A549 (cell line): Measurements from ENCODE around the gene ETV3. TPM values are rescaled to one million over a fixed set of nuclear protein-coding genes. Genes with fewer than 3 reads are reported as not detected.

Source experiments
- ATAC-seq, 2 experiments: fragments of 200-7000 bp in 1 of 2; fragments of >200 bp in 1 of 2; cut with Nextera tagmentation in 1 of 2; cut with Tn5 transposase in 1 of 2; 3 replicates each; pipeline versions ENCODE4 v1.8.0 to v1.9.1; 2018 to 2020; ENCODE audit warnings: mild to moderate bottlenecking in 1 of 2, moderate library complexity in 1 of 2
- CTCF ChIA-PET: fragments of 300-600 bp; sonication (Branson Sonifier 250); formaldehyde crosslinking; extraction: SDS; loops from one replicate; lab custom pipeline; 2021; ENCODE audit warnings: antibody characterized with exemption, inconsistent platforms; lab: Yijun Ruan, JAX
- POLR2A ChIA-PET: fragments of 350-600 bp; formaldehyde crosslinking; extraction: SDS; loops from one replicate; lab custom pipeline; 2021; ENCODE audit warnings: antibody characterized with exemption, inconsistent platforms; lab: Yijun Ruan, JAX
- DNase-seq, 2 experiments: peaks; one replicate each; pipeline versions ENCODE4 v3.0.0 to v3.0.0-alpha.2; 2011 to 2016; ENCODE audit warnings: low read depth in 1 of 2, low spot score in 1 of 2
- FAIRE-seq: peaks from 2 replicates; lab custom pipeline; 2011; peaks lifted over from hg19 to GRCh38; lab: Jason Lieb, UNC
- H3K27ac ChIP-seq, 2 experiments: fragments of >200 bp; sonication (Bioruptor Twin); formaldehyde crosslinking; 3 replicates each; pipeline ENCODE4 v1.5.1; 2016 to 2017
- H3K4me1 ChIP-seq: fragments of >200 bp; sonication (Bioruptor Twin); formaldehyde crosslinking; 3 replicates; pipeline ENCODE4 v1.6.1; 2016
- H3K4me2 ChIP-seq: fragments of >200 bp; sonication (Bioruptor Twin); formaldehyde crosslinking; 3 replicates; pipeline ENCODE4 v1.6.1; 2016
- H3K4me3 ChIP-seq: fragments of >200 bp; sonication (Bioruptor Twin); formaldehyde crosslinking; 3 replicates; pipeline ENCODE4 v1.5.1; 2016
- H3K9me3 ChIP-seq: fragments of >200 bp; sonication (Bioruptor Twin); formaldehyde crosslinking; 3 replicates; pipeline ENCODE4 v1.6.1; 2016
- CBX8 ChIP-seq: fragments of 200-600 bp; sonication (generic); IDR thresholded peaks from 2 replicates; pipeline ENCODE4 v1.6.1; 2016
- EHF ChIP-seq: fragments of 250-450 bp; sonication (Bioruptor Pico); IDR thresholded peaks from 2 replicates; pipeline ENCODE4 v1.5.0; 2020; ENCODE audit warnings: mild to moderate bottlenecking
- EHMT2 ChIP-seq: fragments of 200-600 bp; sonication (generic); IDR thresholded peaks from 2 replicates; pipeline ENCODE4 v1.6.1; 2016; ENCODE audit warnings: antibody characterized with exemption, low read depth, mild to moderate bottlenecking, moderate library complexity
- FOSB ChIP-seq: fragments of 250-450 bp; sonication (Bioruptor Pico); IDR thresholded peaks from 2 replicates; pipeline ENCODE4 v1.5.0; 2020; ENCODE audit warnings: mild to moderate bottlenecking, moderate library complexity
- GATA3 ChIP-seq: IDR thresholded peaks from 2 replicates; pipeline ENCODE4 v1.6.1; 2012; ENCODE audit warnings: borderline replicate concordance
- HEYL ChIP-seq: fragments of 250-450 bp; sonication (Bioruptor Pico); IDR thresholded peaks from 2 replicates; pipeline ENCODE4 v1.8.0; 2021; ENCODE audit warnings: mild to moderate bottlenecking, moderate library complexity
- HOXB13 ChIP-seq: fragments of 250-450 bp; sonication (Bioruptor Pico); IDR thresholded peaks from 2 replicates; pipeline ENCODE4 v1.5.0; 2020; ENCODE audit warnings: low read depth, mild to moderate bottlenecking, moderate library complexity
- HOXB5 ChIP-seq: fragments of 250-450 bp; sonication (Bioruptor Pico); IDR thresholded peaks from 2 replicates; pipeline ENCODE4 v1.5.0; 2020; ENCODE audit warnings: mild to moderate bottlenecking, moderate library complexity
- JUNB ChIP-seq: fragments of >200 bp; sonication (Bioruptor Twin); formaldehyde crosslinking; IDR thresholded peaks from 2 replicates; pipeline ENCODE4 v1.6.1; 2016
- KDM1A ChIP-seq: fragments of 200-600 bp; sonication (generic); IDR thresholded peaks from 2 replicates; pipeline ENCODE4 v1.6.1; 2016; ENCODE audit warnings: low read depth, mild to moderate bottlenecking
- KDM5A ChIP-seq: fragments of 200-600 bp; sonication (generic); IDR thresholded peaks from 2 replicates; pipeline ENCODE4 v1.6.1; 2016; ENCODE audit warnings: antibody characterized with exemption, mild to moderate bottlenecking
- MAZ ChIP-seq: fragments of 150-350 bp; IDR thresholded peaks from 2 replicates; pipeline ENCODE4 v1.6.1; 2014; ENCODE audit warnings: antibody characterized with exemption, low read depth, low read length, borderline replicate concordance
- NPAS2 ChIP-seq: fragments of 250-450 bp; sonication (Bioruptor Pico); IDR thresholded peaks from 2 replicates; pipeline ENCODE4 v1.8.0; 2022; ENCODE audit warnings: mild to moderate bottlenecking, moderate library complexity, borderline replicate concordance
- POLR2A ChIP-seq: IDR thresholded peaks from 2 replicates; pipeline ENCODE4 v1.6.1; 2012; ENCODE audit warnings: mild to moderate bottlenecking, low read length
- RAD21 ChIP-seq, 2 experiments: fragments of >200 bp in 1 of 2; sonication (Bioruptor Twin) in 1 of 2; formaldehyde crosslinking in 1 of 2; IDR thresholded peaks in 1 of 2; conservative IDR thresholded peaks in 1 of 2; 2 replicates in 1 of 2; 3 replicates in 1 of 2; pipeline ENCODE4 v1.6.1; 2012 to 2018; ENCODE audit warnings: inconsistent platforms in 1 of 2
- RARB ChIP-seq: fragments of 250-450 bp; sonication (Bioruptor Pico); IDR thresholded peaks from 2 replicates; pipeline ENCODE4 v1.8.0; 2021; ENCODE audit warnings: mild to moderate bottlenecking, moderate library complexity
- RCOR1 ChIP-seq: fragments of 150-350 bp; IDR thresholded peaks from 2 replicates; pipeline ENCODE4 v1.6.1; 2014; ENCODE audit warnings: antibody characterized with exemption, low read length, low read depth
- SMC3 ChIP-seq: fragments of >200 bp; sonication (Bioruptor Twin); formaldehyde crosslinking; IDR thresholded peaks from 3 replicates; pipeline ENCODE4 v1.6.1; 2018; ENCODE audit warnings: inconsistent platforms
- SREBF2 ChIP-seq: fragments of 450-650 bp; IDR thresholded peaks from 2 replicates; pipeline ENCODE4 v1.6.1; 2014; ENCODE audit warnings: mild to moderate bottlenecking, moderate library complexity
- WGBS: methylation state at CpG from one replicate; pipeline ENCODE4 v1.1.6; 2017; ENCODE audit errors: missing lambda C conversion rate; 5-methylcytosine and 5-hydroxymethylcytosine counted together
- polyA plus RNA-seq, 4 experiments: library from polyadenylated mRNA; depleted of rRNA in 3 of 4; stranded (reverse); fragments of >200 nt; fragmentation: RNase III in 1 of 4; extraction: RNeasy Plus Mini Kit Qiagen cat#74134 plus additional on column Dnase treatment in 1 of 4; gene quantifications; 2 replicates in 3 of 4; 3 replicates in 1 of 4; pipeline ENCODE4 v1.2.3, GENCODE V29; 2011 to 2017
- TF ChIP-seq, protein P1 (sequence below): fragments of >200 bp; sonication (Bioruptor Twin); formaldehyde crosslinking; IDR thresholded peaks from 3 replicates; pipeline ENCODE4 v1.6.1; 2016
- TF ChIP-seq, protein P2 (sequence below): fragments of >200 bp; sonication (Bioruptor Twin); formaldehyde crosslinking; IDR thresholded peaks from 2 replicates; pipeline ENCODE4 v1.6.1; 2016
- TF ChIP-seq, protein P3 (sequence below): IDR thresholded peaks from 2 replicates; pipeline ENCODE4 v1.6.1; 2012

Gene ETV3
- polyA plus RNA-seq, 2 of the 4 experiments (the other 2 are of a cell fraction) = 11.1 to 14.5 TPM

DNA sequence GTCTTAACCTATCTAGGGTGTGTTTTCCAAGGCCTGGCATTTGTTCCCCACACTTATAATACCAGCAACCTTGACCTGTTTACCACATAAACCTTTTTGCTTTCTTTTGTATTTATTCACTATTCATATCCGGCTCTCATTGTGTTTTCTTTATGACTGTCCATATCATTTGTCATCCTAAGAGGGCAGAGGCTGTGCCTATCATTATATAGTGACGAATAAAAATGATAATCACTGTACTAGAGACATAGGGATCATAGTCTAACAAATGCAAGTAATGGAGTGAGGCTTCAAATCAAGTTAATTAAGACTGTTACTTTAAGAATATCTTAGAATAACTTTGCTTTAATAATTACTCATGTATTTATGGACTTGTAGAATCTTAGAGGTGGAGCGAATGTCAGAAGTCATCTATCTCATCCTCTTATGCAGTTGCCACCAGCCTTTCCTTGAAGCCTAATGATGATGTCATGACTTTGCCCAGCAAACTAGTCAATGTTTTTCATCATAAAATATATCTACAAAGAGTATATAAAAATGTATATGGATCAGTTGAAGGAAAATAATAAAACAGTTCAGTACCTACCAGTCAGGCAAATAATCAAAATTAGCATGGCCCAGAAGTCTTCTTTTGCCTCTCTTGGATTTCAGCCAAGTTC lies 4.7 kb upstream of the ETV3 start:
- H3K27ac ChIP-seq = no peak overlapping the region
- no peak for TF ChIP-seq EHF (CRISPR knock-in tag)
- TF ChIP-seq RAD21 (conservative IDR thresholded peaks at IDR 0.05 in 1 of 2, IDR thresholded peaks at IDR 0.05 in 1 of 2) = no peak
- TF ChIP-seq, protein P1, sequence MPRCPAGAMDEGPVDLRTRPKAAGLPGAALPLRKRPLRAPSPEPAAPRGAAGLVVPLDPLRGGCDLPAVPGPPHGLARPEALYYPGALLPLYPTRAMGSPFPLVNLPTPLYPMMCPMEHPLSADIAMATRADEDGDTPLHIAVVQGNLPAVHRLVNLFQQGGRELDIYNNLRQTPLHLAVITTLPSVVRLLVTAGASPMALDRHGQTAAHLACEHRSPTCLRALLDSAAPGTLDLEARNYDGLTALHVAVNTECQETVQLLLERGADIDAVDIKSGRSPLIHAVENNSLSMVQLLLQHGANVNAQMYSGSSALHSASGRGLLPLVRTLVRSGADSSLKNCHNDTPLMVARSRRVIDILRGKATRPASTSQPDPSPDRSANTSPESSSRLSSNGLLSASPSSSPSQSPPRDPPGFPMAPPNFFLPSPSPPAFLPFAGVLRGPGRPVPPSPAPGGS = no peak
- TF ChIP-seq EHMT2 = no peak
- TF ChIP-seq HEYL = no peak
- H3K9me3 ChIP-seq = no peaks in the 10 kb centered on the region
- CTCF ChIA-PET = interaction anchor here (5.2 to 6.3 kb wide), 2 partner anchors 13 to 52 kb away, joined by 30 to 51 read pairs; no protein-coding TSS in a partner anchor
- WGBS = 64% methylated on average over 3 of the region's 3 CpGs
- POLR2A ChIA-PET = no interaction called here
- H3K4me2 ChIP-seq = no peak overlapping the region
- no peak for ATAC-seq
- no peak overlapping the region for H3K4me3 ChIP-seq
- no peak for FAIRE-seq
- H3K4me1 ChIP-seq = peaks cover 3% of the 10 kb centered on the region
- no peak for DNase-seq

DNA sequence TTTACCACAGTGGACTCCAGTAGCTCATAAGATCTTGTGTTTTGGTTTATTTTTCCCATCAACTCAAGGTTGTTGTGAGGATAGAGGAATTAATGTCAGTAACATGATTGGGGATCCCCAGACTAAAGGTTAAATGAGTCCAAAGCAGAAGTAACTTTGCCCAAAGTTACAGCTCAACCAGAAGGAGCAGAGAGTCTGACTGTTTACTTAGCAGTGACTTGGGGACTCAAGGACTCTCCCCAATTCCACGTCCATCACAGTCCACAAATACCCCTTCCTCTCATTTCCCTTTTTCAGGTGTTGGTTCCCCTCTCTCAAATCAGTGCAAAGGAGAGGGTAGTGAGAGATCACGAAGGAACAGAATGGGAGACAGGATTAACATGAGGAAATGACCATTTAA lies 4.0 kb upstream of the ETV3 start:
- FAIRE-seq (no peak), ATAC-seq (no peak), DNase-seq (no peak)
- H3K4me3 ChIP-seq = no peak overlapping the region
- H3K27ac ChIP-seq = no peak overlapping the region
- TF ChIP-seq KDM5A (no peak), GATA3 (no peak), SREBF2 (no peak)
- ChIA-PET CTCF (interaction anchor here (0.8 to 6.3 kb wide), 3 partner anchors 13 to 52 kb away, joined by 4 to 51 read pairs (median 30); no protein-coding TSS in a partner anchor), POLR2A (no interaction called here)
- 45% methylated on average over 2 of the region's 2 CpGs for WGBS
- no peak overlapping the region for H3K4me2 ChIP-seq
- no peaks in the 10 kb centered on the region for H3K4me1 ChIP-seq
- no peaks in the 10 kb centered on the region for H3K9me3 ChIP-seq

DNA sequence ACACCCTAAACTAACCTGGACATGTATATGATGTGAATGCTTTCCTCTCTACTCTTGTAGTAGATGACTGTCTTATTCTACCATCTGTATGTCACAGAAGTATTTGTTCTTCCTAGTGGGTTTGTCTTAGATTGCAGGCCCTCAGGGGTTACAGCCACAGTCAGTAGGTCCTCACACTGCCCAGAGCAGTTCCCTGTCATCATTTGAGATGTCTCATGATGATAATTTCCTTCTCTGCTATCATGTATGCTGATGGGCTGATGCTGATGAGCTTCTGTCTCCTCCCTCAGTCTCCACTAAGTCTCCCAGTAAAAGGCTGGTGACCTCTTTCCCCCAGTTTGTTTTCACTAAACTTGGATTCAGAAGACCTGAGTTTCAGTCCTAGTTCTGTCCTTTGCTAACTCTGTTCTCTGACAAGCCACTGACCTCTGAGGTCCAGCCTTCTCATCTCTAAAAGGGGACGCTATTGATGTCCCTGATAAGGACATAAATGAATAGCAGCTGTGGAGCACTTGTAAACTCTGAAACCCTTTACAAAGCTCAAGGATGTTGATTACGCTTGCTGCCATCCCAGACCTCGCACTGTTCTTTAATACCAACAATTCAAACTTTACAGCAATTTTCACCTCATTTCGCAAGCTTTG lies 3.1 kb upstream of the ETV3 start:
- Histone ChIP-seq H3K27ac (no peak overlapping the region), H3K4me3 (no peak overlapping the region), H3K9me3 (no peaks in the 10 kb centered on the region), H3K4me2 (no peak overlapping the region), H3K4me1 (peaks cover 8% of the 10 kb centered on the region)
- FAIRE-seq = no peak
- TF ChIP-seq SMC3 (no peak), KDM1A (no peak), FOSB (CRISPR knock-in tag) (no peak), MAZ (no peak), CBX8 (no peak), HOXB5 (CRISPR knock-in tag) (no peak), HOXB13 (CRISPR knock-in tag) (no peak), RCOR1 (no peak), NPAS2 (CRISPR knock-in tag) (no peak), JUNB (no peak), POLR2A (no peak), RARB (CRISPR knock-in tag) (no peak)
- TF ChIP-seq, protein P2, sequence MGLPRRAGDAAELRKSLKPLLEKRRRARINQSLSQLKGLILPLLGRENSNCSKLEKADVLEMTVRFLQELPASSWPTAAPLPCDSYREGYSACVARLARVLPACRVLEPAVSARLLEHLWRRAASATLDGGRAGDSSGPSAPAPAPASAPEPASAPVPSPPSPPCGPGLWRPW = no peak
- TF ChIP-seq, protein P3, sequence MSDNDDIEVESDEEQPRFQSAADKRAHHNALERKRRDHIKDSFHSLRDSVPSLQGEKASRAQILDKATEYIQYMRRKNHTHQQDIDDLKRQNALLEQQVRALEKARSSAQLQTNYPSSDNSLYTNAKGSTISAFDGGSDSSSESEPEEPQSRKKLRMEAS = no peak
- TF ChIP-seq, protein P1 = no peak
- 88% methylated on average over 4 of the region's 4 CpGs for WGBS
- ChIA-PET CTCF (interaction anchor here (0.6 to 6.3 kb wide), 7 partner anchors 13 to 67 kb away, joined by 3 to 51 read pairs (median 3); no protein-coding TSS in a partner anchor), POLR2A (no interaction called here)
- no peak for DNase-seq
- ATAC-seq = no peak
